Keratinocyte (primary cell): ENCODE results near the gene SYT12. TPM values are rescaled to one million over a fixed set of nuclear protein-coding genes. Genes with fewer than 3 reads are reported as not detected.

Experiments
- DNase-seq: peaks from one replicate; pipeline ENCODE4 v3.0.0-alpha.2; 2011; ENCODE audit warnings: low read depth, missing footprints, low spot score
- FAIRE-seq: peaks from 2 replicates; lab custom pipeline; 2011; peaks lifted over from hg19 to GRCh38; lab: Jason Lieb, UNC
- H2AFZ ChIP-seq: 2 replicates; pipeline ENCODE4 v1.6.0; 2012; ENCODE audit warnings: low read length, control low read depth, inconsistent platforms; ENCODE audit not compliant: control insufficient read depth
- H3K27ac ChIP-seq: 2 replicates; pipeline ENCODE4 v1.5.1; 2011; ENCODE audit warnings: low read length; ENCODE audit not compliant: control insufficient read depth, insufficient read depth
- H3K27me3 ChIP-seq: 3 replicates; pipeline ENCODE4 v1.6.0; 2011; ENCODE audit warnings: low read length; ENCODE audit not compliant: control insufficient read depth, insufficient read depth; ENCODE audit errors: extremely low read depth
- H3K36me3 ChIP-seq, 2 experiments: 2 replicates in 1 of 2; 3 replicates in 1 of 2; pipeline ENCODE4 v1.5.1; 2011; ENCODE audit warnings: low read length in 2 of 2, mild to moderate bottlenecking in 1 of 2; ENCODE audit not compliant: control insufficient read depth in 2 of 2, insufficient read depth in 2 of 2; ENCODE audit errors: extremely low read depth in 1 of 2
- H3K4me1 ChIP-seq: 3 replicates; pipeline ENCODE4 v1.5.1; 2011; ENCODE audit warnings: low read length; ENCODE audit not compliant: control insufficient read depth, insufficient read depth; ENCODE audit errors: extremely low read depth
- H3K4me2 ChIP-seq: 3 replicates; pipeline ENCODE4 v1.6.0; 2011; ENCODE audit warnings: low read depth, low read length; ENCODE audit not compliant: control insufficient read depth, insufficient read depth; ENCODE audit errors: extremely low read depth
- H3K4me3 ChIP-seq, 3 experiments: fragments of 200-600 bp in 1 of 3; sonication (generic) in 1 of 3; 2 replicates in 2 of 3; 3 replicates in 1 of 3; pipeline ENCODE4 v1.5.1; 2011 to 2016; ENCODE audit warnings: low read length in 3 of 3, mild to moderate bottlenecking in 3 of 3, control low read depth in 2 of 3, inconsistent platforms in 1 of 3, low read depth in 1 of 3, mixed read lengths in 1 of 3, mixed run types in 1 of 3, moderate library complexity in 1 of 3; ENCODE audit not compliant: control insufficient read depth in 2 of 3, insufficient read depth in 2 of 3; ENCODE audit errors: extremely low read depth in 1 of 3
- H3K79me2 ChIP-seq: 2 replicates; pipeline ENCODE4 v1.6.0; 2012; ENCODE audit warnings: low read length; ENCODE audit not compliant: control insufficient read depth, insufficient read depth
- H3K9ac ChIP-seq: 3 replicates; pipeline ENCODE4 v1.6.0; 2011; ENCODE audit warnings: low read length; ENCODE audit not compliant: control insufficient read depth, insufficient read depth; ENCODE audit errors: extremely low read depth
- H3K9me1 ChIP-seq: 3 replicates; pipeline ENCODE4 v1.6.0; 2011; ENCODE audit warnings: low read length; ENCODE audit not compliant: control insufficient read depth, insufficient read depth; ENCODE audit errors: extremely low read depth
- H3K9me3 ChIP-seq: 2 replicates; pipeline ENCODE4 v1.5.1; 2012; ENCODE audit warnings: low read depth, low read length; ENCODE audit not compliant: control insufficient read depth
- H4K20me1 ChIP-seq: 3 replicates; pipeline ENCODE4 v1.6.0; 2011; ENCODE audit warnings: low read length; ENCODE audit not compliant: control insufficient read depth, insufficient read depth; ENCODE audit errors: extremely low read depth
- EZH2 ChIP-seq: IDR thresholded peaks from one replicate; pipeline ENCODE4 v1.6.1; 2012; ENCODE audit warnings: inconsistent platforms, mild to moderate bottlenecking, low read length, moderate library complexity
- dilution Hi-C: fragments of 300-500 bp; cut with MboI; formaldehyde crosslinking; loops from one replicate; pipeline ENCODE4 v1.7.0; 2020; ENCODE audit warnings: low sequenced_read_pairs; ENCODE audit not compliant: extremely low pct_ligation_motif_present
- polyA plus RNA-seq, 5 experiments: library from polyadenylated mRNA; depleted of rRNA in 3 of 5; stranded (reverse) in 3 of 5; stranded (forward) in 1 of 5; unstranded in 1 of 5; fragments of >200 nt; gene quantifications; 1 replicate in 1 of 5; 2 replicates in 3 of 5; 3 replicates in 1 of 5; pipeline versions ENCODE4 v1.2.1 to v1.2.3, GENCODE V29; 2011 to 2012; ENCODE audit warnings: missing spikeins in 2 of 5, low read depth in 1 of 5, low replicate concordance in 1 of 5
- TF ChIP-seq, protein P1 (sequence below), 3 experiments: IDR thresholded peaks in 1 of 3; conservative IDR thresholded peaks in 1 of 3; optimal IDR thresholded peaks in 1 of 3; 2 replicates in 2 of 3; 3 replicates in 1 of 3; pipeline versions ENCODE3 to v1.5.1; 2011; ENCODE audit warnings: low read length in 3 of 3, mild to moderate bottlenecking in 3 of 3, moderate library complexity in 2 of 3, control low read depth in 1 of 3, inconsistent platforms in 1 of 3; ENCODE audit not compliant: insufficient read depth in 2 of 3; ENCODE audit errors: extremely low read depth in 1 of 3

Gene SYT12
- polyA plus RNA-seq, 1 donor (not counting 4 experiments of a cell fraction or from before 2014, with no cell fraction given) = 0.05 TPM

DNA sequence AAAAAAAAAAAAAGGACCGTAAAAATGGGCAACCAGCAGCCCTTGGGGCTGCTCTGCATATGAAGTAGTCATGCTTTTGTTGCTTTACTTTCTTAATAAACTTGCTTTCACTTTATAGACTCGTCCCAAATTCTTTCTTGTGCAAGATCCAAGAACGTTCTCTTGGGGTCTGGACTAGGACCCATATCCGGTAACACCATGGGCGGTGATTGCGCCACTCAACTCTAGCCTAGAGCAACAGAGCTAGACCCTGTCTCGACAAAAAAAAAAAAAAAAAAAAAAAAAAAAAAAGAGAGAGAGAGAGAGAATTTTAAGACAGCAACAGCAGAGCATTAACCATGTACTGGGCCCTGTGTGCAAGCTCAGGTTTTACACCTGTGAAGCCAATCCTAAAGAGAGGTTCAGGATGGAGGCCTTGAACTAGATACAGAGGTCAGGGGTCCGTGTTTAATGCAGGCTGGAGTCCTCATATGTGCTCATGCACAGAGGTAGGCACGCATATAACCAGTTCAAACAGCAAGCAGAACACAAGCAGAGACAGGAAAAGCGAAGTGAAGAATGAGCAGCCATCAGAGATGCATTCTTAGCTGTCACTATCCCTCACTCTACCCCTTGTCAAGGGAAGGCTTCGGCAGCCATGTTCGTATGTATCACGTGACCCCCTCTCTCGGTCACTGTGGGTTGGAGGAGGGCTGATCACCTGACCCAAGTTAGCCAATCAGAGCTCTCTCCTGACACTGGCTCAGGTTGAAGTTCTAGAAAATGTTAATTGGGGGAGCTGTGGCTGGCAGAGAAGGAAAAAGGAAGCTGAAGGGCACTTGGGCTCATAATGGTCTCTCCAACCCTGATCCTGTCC lies 16.7 kb upstream of the SYT12 start:
- Histone ChIP-seq H3K4me3 (peak overlapping the region in 1 of 3 experiments; percentile 11), H3K79me2 (no peaks in the 10 kb centered on the region), H2AFZ (peak overlapping the region; percentile 85), H3K9me1 (no peaks in the 10 kb centered on the region), H3K4me1 (no peaks in the 10 kb centered on the region), H4K20me1 (no peaks in the 10 kb centered on the region), H3K27ac (no peak overlapping the region), H3K9ac (no peak overlapping the region), H3K27me3 (no peaks in the 10 kb centered on the region), H3K36me3 (no peaks in the 10 kb centered on the region), H3K9me3 (no peaks in the 10 kb centered on the region), H3K4me2 (no peak overlapping the region)
- dilution Hi-C loops = no loop called here
- DNase-seq (no peak), FAIRE-seq (no peak)
- no peak for TF ChIP-seq EZH2
- TF ChIP-seq, protein P1, sequence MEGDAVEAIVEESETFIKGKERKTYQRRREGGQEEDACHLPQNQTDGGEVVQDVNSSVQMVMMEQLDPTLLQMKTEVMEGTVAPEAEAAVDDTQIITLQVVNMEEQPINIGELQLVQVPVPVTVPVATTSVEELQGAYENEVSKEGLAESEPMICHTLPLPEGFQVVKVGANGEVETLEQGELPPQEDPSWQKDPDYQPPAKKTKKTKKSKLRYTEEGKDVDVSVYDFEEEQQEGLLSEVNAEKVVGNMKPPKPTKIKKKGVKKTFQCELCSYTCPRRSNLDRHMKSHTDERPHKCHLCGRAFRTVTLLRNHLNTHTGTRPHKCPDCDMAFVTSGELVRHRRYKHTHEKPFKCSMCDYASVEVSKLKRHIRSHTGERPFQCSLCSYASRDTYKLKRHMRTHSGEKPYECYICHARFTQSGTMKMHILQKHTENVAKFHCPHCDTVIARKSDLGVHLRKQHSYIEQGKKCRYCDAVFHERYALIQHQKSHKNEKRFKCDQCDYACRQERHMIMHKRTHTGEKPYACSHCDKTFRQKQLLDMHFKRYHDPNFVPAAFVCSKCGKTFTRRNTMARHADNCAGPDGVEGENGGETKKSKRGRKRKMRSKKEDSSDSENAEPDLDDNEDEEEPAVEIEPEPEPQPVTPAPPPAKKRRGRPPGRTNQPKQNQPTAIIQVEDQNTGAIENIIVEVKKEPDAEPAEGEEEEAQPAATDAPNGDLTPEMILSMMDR (optimal IDR thresholded peaks at IDR 0.05 in 1 of 3, IDR thresholded peaks at IDR 0.05 in 1 of 3, conservative IDR thresholded peaks at IDR 0.05 in 1 of 3; ENCODE audit: extremely low read depth in 1 of 3, insufficient read depth in 2 of 3, low read length in 3 of 3) = no peak

DNA sequence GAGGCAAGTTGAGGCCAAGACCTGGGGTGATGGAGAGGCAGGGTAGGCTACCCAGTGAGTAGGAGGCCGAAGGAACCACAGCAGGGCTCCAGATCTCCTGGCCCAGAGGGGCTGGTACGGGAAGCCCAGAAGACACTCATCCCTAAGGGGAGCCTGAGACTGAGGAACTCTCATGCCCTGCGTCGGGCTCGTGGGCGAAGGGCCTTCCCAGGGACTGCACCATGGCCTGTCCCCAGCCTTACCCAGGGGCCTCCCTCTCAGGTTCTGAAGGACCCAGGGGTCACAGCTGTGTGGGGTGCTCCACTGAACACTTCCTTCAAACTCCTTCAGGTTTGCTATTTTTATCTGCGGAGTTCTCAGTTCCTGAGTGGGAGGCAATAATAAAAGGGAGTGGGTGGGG lies 15.8 kb upstream of the SYT12 start:
- H3K4me3 ChIP-seq = no peak overlapping the region
- H3K79me2 ChIP-seq = no peaks in the 10 kb centered on the region
- FAIRE-seq = no peak
- no peaks in the 10 kb centered on the region for H3K9me1 ChIP-seq
- H3K36me3 ChIP-seq = no peaks in the 10 kb centered on the region
- H3K27me3 ChIP-seq = no peaks in the 10 kb centered on the region
- H4K20me1 ChIP-seq = no peaks in the 10 kb centered on the region
- no peaks in the 10 kb centered on the region for H3K9me3 ChIP-seq
- H3K27ac ChIP-seq = no peak overlapping the region
- TF ChIP-seq, protein P1 (optimal IDR thresholded peaks at IDR 0.05 in 1 of 3, IDR thresholded peaks at IDR 0.05 in 1 of 3, conservative IDR thresholded peaks at IDR 0.05 in 1 of 3; ENCODE audit: extremely low read depth in 1 of 3, insufficient read depth in 2 of 3, low read length in 3 of 3) = no peak
- no peak for TF ChIP-seq EZH2
- no peak overlapping the region for H3K9ac ChIP-seq
- DNase-seq = no peak
- H3K4me1 ChIP-seq = no peaks in the 10 kb centered on the region
- H2AFZ ChIP-seq = no peak overlapping the region
- dilution Hi-C loops = no loop called here
- H3K4me2 ChIP-seq = no peak overlapping the region
